Measurements from ENCODE around the gene CRACDL. TPM values are rescaled to one million over a fixed set of nuclear protein-coding genes. Genes with fewer than 3 reads are reported as not detected.

CRACDL gene
- polyA plus RNA-seq, 1 of the 3 experiments (the other 2 are of a cell fraction), result not detected

- TF ChIP-seq FOXM1 (IDR thresholded peaks at IDR 0.05; ENCODE audit: low read depth), result no peak
- no peak for TF ChIP-seq SMC3 (IDR thresholded peaks at IDR 0.05; ENCODE audit: low read depth, low read length)
- TF ChIP-seq USF1 (IDR thresholded peaks at IDR 0.05; ENCODE audit: borderline replicate concordance, low read depth), result no peak
- no peak for TF ChIP-seq IRF3 (IDR thresholded peaks at IDR 0.05; ENCODE audit: low read depth, low read length)
- TF ChIP-seq ZBTB33 (IDR thresholded peaks at IDR 0.05; ENCODE audit: borderline replicate concordance, low read depth), result no peak
- TF ChIP-seq EP300 (IDR thresholded peaks at IDR 0.05; ENCODE audit: borderline replicate concordance in 1 of 2, low read depth in 1 of 2, low read length in 1 of 2), result no peak
- TF ChIP-seq MAX (IDR thresholded peaks at IDR 0.05; ENCODE audit: low read depth), result no peak
- TF ChIP-seq TAF1 (IDR thresholded peaks at IDR 0.05; ENCODE audit: borderline replicate concordance, low read depth, low read length), result no peak
- TF ChIP-seq REST (IDR thresholded peaks at IDR 0.05; ENCODE audit: low read depth, low read length), result no peak
- TF ChIP-seq MEF2A (IDR thresholded peaks at IDR 0.05; ENCODE audit: borderline replicate concordance, low read depth), result no peak
- no peak for TF ChIP-seq TEAD4 (IDR thresholded peaks at IDR 0.05; ENCODE audit: borderline replicate concordance, insufficient read depth)
- no peak for TF ChIP-seq SIN3A (IDR thresholded peaks at IDR 0.05; ENCODE audit: borderline replicate concordance, low read depth, low read length)
- TF ChIP-seq PBX3 (IDR thresholded peaks at IDR 0.05), result no peak
- no peak for TF ChIP-seq MXI1 (IDR thresholded peaks at IDR 0.05; ENCODE audit: low read depth, low read length)
- no peak for TF ChIP-seq EZH2phosphoT487 (IDR thresholded peaks at IDR 0.05; ENCODE audit: borderline replicate concordance, low read depth)
- TF ChIP-seq ELF1 (IDR thresholded peaks at IDR 0.05), result no peak
- no peak for TF ChIP-seq FOSL2 (IDR thresholded peaks at IDR 0.05; ENCODE audit: borderline replicate concordance, low read depth)
- TF ChIP-seq POLR2AphosphoS5 (IDR thresholded peaks at IDR 0.05; ENCODE audit: low read depth, low read length), result no peak
- Histone ChIP-seq H4K20me1 (ENCODE audit: insufficient read depth) (no peaks in the 10 kb centered on the region), H3K9me2 (no peaks in the 10 kb centered on the region), H3F3A (replicated peaks; ENCODE audit: insufficient read depth) (no peaks in the 10 kb centered on the region), H3K36me3 (replicated peaks in 1 of 2; ENCODE audit: control insufficient read depth in 1 of 2, insufficient read depth in 2 of 2, low read length in 1 of 2) (no peaks in the 10 kb centered on the region), H2AFZ (ENCODE audit: low read depth) (no peak overlapping the region), H3K9ac (no peak overlapping the region), H3K4me1 (ENCODE audit: control insufficient read depth in 1 of 2, insufficient read depth in 2 of 2, low read depth in 1 of 2, low read length in 1 of 2) (peaks cover 0 to 4% of the 10 kb centered on the region in 2 experiments; a peak in 1 of 4 replicates), H3K4me2 (no peak overlapping the region), H3K9me3 (0 out of 2 replicates have a peak, but pooled peaks cover 4% of the 10 kb centered on the region), H3K27me3 (ENCODE audit: insufficient read depth) (no peaks in the 10 kb centered on the region), H3K79me2 (ENCODE audit: insufficient read depth) (no peaks in the 10 kb centered on the region), H3K4me3 (ENCODE audit: low read depth in 2 of 2, low read length in 1 of 2) (no peak overlapping the region), H3K27ac (ENCODE audit: low read depth in 2 of 2, low read length in 1 of 2) (no peak overlapping the region)
- ChIA-PET POLR2A (no interaction called here), CTCF (interaction anchor here (1.5 kb wide), 1 partner anchor 11 kb away, joined by 4 read pairs; no protein-coding TSS in a partner anchor)
- 54% methylated on average over 6 of the region's 6 CpGs for WGBS (ENCODE audit: low lambda C conversion rate)
- DNase-seq, result no peak
Observed at GRCh38 chr2:98778741-98779483, 157.1 kb downstream of the CRACDL start.

All from SK-N-SH (cell line).